ENCODE results near the gene NT5C2.
A peak's percentile ranks its signal among the peaks of the same experiment; 100 is the strongest.
"Not testable (repeated sequence)": the region's sequence is repeated elsewhere in the genome, so short reads cannot be mapped to it uniquely, and the experiment has no call there.

Gene NT5C2

GRCh38 chr10:103191198-103191597 is 1.9 kb downstream of the NT5C2 start:
- H3K27me3 ChIP-seq (ENCODE audit: control insufficient read depth in 1 of 2, insufficient read depth in 2 of 2, low read length in 2 of 2); H3K27ac ChIP-seq (ENCODE audit: low read depth, low read length); H3K36me3 ChIP-seq (ENCODE audit: control insufficient read depth in 1 of 2, insufficient read depth in 2 of 2, low read length in 2 of 2); H3K9me3 ChIP-seq (ENCODE audit: control insufficient read depth in 1 of 2, low read length in 2 of 2): not testable (repeated sequence)
- Histone ChIP-seq H3K9ac (ENCODE audit: low read depth in 1 of 2, low read length in 2 of 2) (peak overlapping the region in 1 of 2 donors; percentile 99), H3K4me1 (ENCODE audit: control insufficient read depth in 1 of 2, insufficient read depth in 2 of 2, low read length in 2 of 2) (peaks cover 17 to 22% of the 10 kb centered on the region in 2 donors), H3K4me3 (ENCODE audit: low read depth in 1 of 2, low read length in 2 of 2) (peak overlapping the region in 1 of 2 donors; percentile 99)

- no peak overlapping the region for H3K4me3 ChIP-seq (ENCODE audit: low read depth in 1 of 2, low read length in 2 of 2)
- no peak overlapping the region for H3K9ac ChIP-seq (ENCODE audit: low read depth in 1 of 2, low read length in 2 of 2)
- peaks cover 21 to 27% of the 10 kb centered on the region in 2 donors for H3K4me1 ChIP-seq (ENCODE audit: control insufficient read depth in 1 of 2, insufficient read depth in 2 of 2, low read length in 2 of 2)
- H3K27ac ChIP-seq (ENCODE audit: low read depth, low read length), result no peak overlapping the region
- no peaks in the 10 kb centered on the region for H3K9me3 ChIP-seq (ENCODE audit: control insufficient read depth in 1 of 2, low read length in 2 of 2)
- H3K36me3 ChIP-seq (ENCODE audit: control insufficient read depth in 1 of 2, insufficient read depth in 2 of 2, low read length in 2 of 2), result no peaks in the 10 kb centered on the region
- no peaks in the 10 kb centered on the region for H3K27me3 ChIP-seq (ENCODE audit: control insufficient read depth in 1 of 2, insufficient read depth in 2 of 2, low read length in 2 of 2)
These were observed 4.2 kb downstream of the NT5C2 start for GRCh38 chr10:103188853-103189252.

- Histone ChIP-seq H3K36me3 (ENCODE audit: control insufficient read depth in 1 of 2, insufficient read depth in 2 of 2, low read length in 2 of 2) (peaks cover 0 to 3% of the 10 kb centered on the region in 2 donors), H3K4me3 (ENCODE audit: low read depth in 1 of 2, low read length in 2 of 2) (no peak overlapping the region), H3K27ac (ENCODE audit: low read depth, low read length) (no peak overlapping the region), H3K4me1 (ENCODE audit: control insufficient read depth in 1 of 2, insufficient read depth in 2 of 2, low read length in 2 of 2) (peaks cover 7 to 34% of the 10 kb centered on the region in 2 donors), H3K9ac (ENCODE audit: low read depth in 1 of 2, low read length in 2 of 2) (no peak overlapping the region), H3K9me3 (ENCODE audit: control insufficient read depth in 1 of 2, low read length in 2 of 2) (no peaks in the 10 kb centered on the region), H3K27me3 (ENCODE audit: control insufficient read depth in 1 of 2, insufficient read depth in 2 of 2, low read length in 2 of 2) (no peaks in the 10 kb centered on the region)
These were observed 6.9 kb downstream of the NT5C2 start for GRCh38 chr10:103186128-103186527.

- Histone ChIP-seq H3K4me1 (ENCODE audit: control insufficient read depth in 1 of 2, insufficient read depth in 2 of 2, low read length in 2 of 2) (peaks cover 4 to 31% of the 10 kb centered on the region in 2 donors), H3K27ac (ENCODE audit: low read depth, low read length) (no peak overlapping the region), H3K9me3 (ENCODE audit: control insufficient read depth in 1 of 2, low read length in 2 of 2) (no peaks in the 10 kb centered on the region), H3K36me3 (ENCODE audit: control insufficient read depth in 1 of 2, insufficient read depth in 2 of 2, low read length in 2 of 2) (peaks cover 0 to 15% of the 10 kb centered on the region in 2 donors), H3K27me3 (ENCODE audit: control insufficient read depth in 1 of 2, insufficient read depth in 2 of 2, low read length in 2 of 2) (no peaks in the 10 kb centered on the region), H3K9ac (ENCODE audit: low read depth in 1 of 2, low read length in 2 of 2) (no peak overlapping the region), H3K4me3 (ENCODE audit: low read depth in 1 of 2, low read length in 2 of 2) (no peak overlapping the region)
These were observed 8.5 kb downstream of the NT5C2 start for GRCh38 chr10:103184615-103185014.

GRCh38 chr10:103183991-103184451 is 9.1 kb downstream of the NT5C2 start:
- H3K27ac ChIP-seq (ENCODE audit: low read depth, low read length); H3K9ac ChIP-seq (ENCODE audit: low read depth in 1 of 2, low read length in 2 of 2); H3K27me3 ChIP-seq (ENCODE audit: control insufficient read depth in 1 of 2, insufficient read depth in 2 of 2, low read length in 2 of 2); H3K9me3 ChIP-seq (ENCODE audit: control insufficient read depth in 1 of 2, low read length in 2 of 2); H3K4me3 ChIP-seq (ENCODE audit: low read depth in 1 of 2, low read length in 2 of 2): not testable (repeated sequence)
- Histone ChIP-seq H3K36me3 (ENCODE audit: control insufficient read depth in 1 of 2, insufficient read depth in 2 of 2, low read length in 2 of 2) (peaks cover 0 to 17% of the 10 kb centered on the region in 2 donors), H3K4me1 (ENCODE audit: control insufficient read depth in 1 of 2, insufficient read depth in 2 of 2, low read length in 2 of 2) (peaks cover 4 to 31% of the 10 kb centered on the region in 2 donors)

- Histone ChIP-seq H3K9ac (ENCODE audit: low read depth in 1 of 2, low read length in 2 of 2) (no peak overlapping the region), H3K27ac (ENCODE audit: low read depth, low read length) (no peak overlapping the region)
These were observed 11.8 kb downstream of the NT5C2 start for GRCh38 chr10:103181244-103181643.

GRCh38 chr10:103180491-103180890 is 12.6 kb downstream of the NT5C2 start:
- H3K4me1 ChIP-seq (ENCODE audit: control insufficient read depth in 1 of 2, insufficient read depth in 2 of 2, low read length in 2 of 2), result peaks cover 4 to 22% of the 10 kb centered on the region in 2 donors
- no peak overlapping the region for H3K27ac ChIP-seq (ENCODE audit: low read depth, low read length)

More at GRCh38 chr10:103181244-103181643, 11.8 kb downstream of the NT5C2 start:
- Histone ChIP-seq H3K36me3 (ENCODE audit: control insufficient read depth in 1 of 2, insufficient read depth in 2 of 2, low read length in 2 of 2) (peaks cover 6 to 33% of the 10 kb centered on the region in 2 donors), H3K9me3 (ENCODE audit: control insufficient read depth in 1 of 2, low read length in 2 of 2) (no peaks in the 10 kb centered on the region), H3K4me1 (ENCODE audit: control insufficient read depth in 1 of 2, insufficient read depth in 2 of 2, low read length in 2 of 2) (peaks cover 4 to 30% of the 10 kb centered on the region in 2 donors), H3K4me3 (ENCODE audit: low read depth in 1 of 2, low read length in 2 of 2) (no peak overlapping the region), H3K27me3 (ENCODE audit: control insufficient read depth in 1 of 2, insufficient read depth in 2 of 2, low read length in 2 of 2) (no peaks in the 10 kb centered on the region)

GRCh38 chr10:103177123-103177522 is 15.9 kb downstream of the NT5C2 start:
- no peak overlapping the region for H3K4me3 ChIP-seq (ENCODE audit: low read depth in 1 of 2, low read length in 2 of 2)
- peaks cover 0 to 8% of the 10 kb centered on the region in 2 donors for H3K4me1 ChIP-seq (ENCODE audit: control insufficient read depth in 1 of 2, insufficient read depth in 2 of 2, low read length in 2 of 2)
- H3K9me3 ChIP-seq (ENCODE audit: control insufficient read depth in 1 of 2, low read length in 2 of 2), result no peaks in the 10 kb centered on the region
- peaks cover 14 to 61% of the 10 kb centered on the region in 2 donors for H3K36me3 ChIP-seq (ENCODE audit: control insufficient read depth in 1 of 2, insufficient read depth in 2 of 2, low read length in 2 of 2)
- H3K9ac ChIP-seq (ENCODE audit: low read depth in 1 of 2, low read length in 2 of 2), result no peak overlapping the region
- H3K27me3 ChIP-seq (ENCODE audit: control insufficient read depth in 1 of 2, insufficient read depth in 2 of 2, low read length in 2 of 2), result no peaks in the 10 kb centered on the region
- H3K27ac ChIP-seq (ENCODE audit: low read depth, low read length), result no peak overlapping the region

More at GRCh38 chr10:103180491-103180890, 12.6 kb downstream of the NT5C2 start:
- H3K4me3 ChIP-seq (ENCODE audit: low read depth in 1 of 2, low read length in 2 of 2), result no peak overlapping the region
- no peaks in the 10 kb centered on the region for H3K27me3 ChIP-seq (ENCODE audit: control insufficient read depth in 1 of 2, insufficient read depth in 2 of 2, low read length in 2 of 2)
- H3K9me3 ChIP-seq (ENCODE audit: control insufficient read depth in 1 of 2, low read length in 2 of 2), result no peaks in the 10 kb centered on the region
- peaks cover 6 to 40% of the 10 kb centered on the region in 2 donors for H3K36me3 ChIP-seq (ENCODE audit: control insufficient read depth in 1 of 2, insufficient read depth in 2 of 2, low read length in 2 of 2)
- H3K9ac ChIP-seq (ENCODE audit: low read depth in 1 of 2, low read length in 2 of 2), result no peak overlapping the region

GRCh38 chr10:103175580-103176285 is 17.3 kb downstream of the NT5C2 start:
- Histone ChIP-seq H3K36me3 (ENCODE audit: control insufficient read depth in 1 of 2, insufficient read depth in 2 of 2, low read length in 2 of 2) (peaks cover 14 to 60% of the 10 kb centered on the region in 2 donors), H3K4me1 (ENCODE audit: control insufficient read depth in 1 of 2, insufficient read depth in 2 of 2, low read length in 2 of 2) (no peaks in the 10 kb centered on the region), H3K4me3 (ENCODE audit: low read depth in 1 of 2, low read length in 2 of 2) (no peak overlapping the region), H3K9me3 (ENCODE audit: control insufficient read depth in 1 of 2, low read length in 2 of 2) (no peaks in the 10 kb centered on the region), H3K27ac (ENCODE audit: low read depth, low read length) (no peak overlapping the region), H3K9ac (ENCODE audit: low read depth in 1 of 2, low read length in 2 of 2) (no peak overlapping the region), H3K27me3 (ENCODE audit: control insufficient read depth in 1 of 2, insufficient read depth in 2 of 2, low read length in 2 of 2) (no peaks in the 10 kb centered on the region)

- peaks cover 17 to 53% of the 10 kb centered on the region in 2 donors for H3K36me3 ChIP-seq (ENCODE audit: control insufficient read depth in 1 of 2, insufficient read depth in 2 of 2, low read length in 2 of 2)
- H3K9ac ChIP-seq (ENCODE audit: low read depth in 1 of 2, low read length in 2 of 2), result not testable (repeated sequence)
These were observed 18.7 kb downstream of the NT5C2 start for GRCh38 chr10:103174324-103174723.

More at GRCh38 chr10:103174324-103174723, 18.7 kb downstream of the NT5C2 start:
- not testable (repeated sequence) for H3K9me3 ChIP-seq (ENCODE audit: control insufficient read depth in 1 of 2, low read length in 2 of 2); H3K4me1 ChIP-seq (ENCODE audit: control insufficient read depth in 1 of 2, insufficient read depth in 2 of 2, low read length in 2 of 2); H3K27me3 ChIP-seq (ENCODE audit: control insufficient read depth in 1 of 2, insufficient read depth in 2 of 2, low read length in 2 of 2); H3K4me3 ChIP-seq (ENCODE audit: low read depth in 1 of 2, low read length in 2 of 2); H3K27ac ChIP-seq (ENCODE audit: low read depth, low read length)
